GM18520 (cell line): ENCODE results near the gene CSF3R.
"Not testable (repeated sequence)": the region's sequence is repeated elsewhere in the genome, so short reads cannot be mapped to it uniquely, and the experiment has no call there.

Experiments
- ATAC-seq: cut with Tn5 transposase; IDR thresholded peaks from one replicate; pipeline ENCODE4 v1.9.1; 2021; ENCODE audit not compliant: unreplicated experiment

The CSF3R gene

DNA sequence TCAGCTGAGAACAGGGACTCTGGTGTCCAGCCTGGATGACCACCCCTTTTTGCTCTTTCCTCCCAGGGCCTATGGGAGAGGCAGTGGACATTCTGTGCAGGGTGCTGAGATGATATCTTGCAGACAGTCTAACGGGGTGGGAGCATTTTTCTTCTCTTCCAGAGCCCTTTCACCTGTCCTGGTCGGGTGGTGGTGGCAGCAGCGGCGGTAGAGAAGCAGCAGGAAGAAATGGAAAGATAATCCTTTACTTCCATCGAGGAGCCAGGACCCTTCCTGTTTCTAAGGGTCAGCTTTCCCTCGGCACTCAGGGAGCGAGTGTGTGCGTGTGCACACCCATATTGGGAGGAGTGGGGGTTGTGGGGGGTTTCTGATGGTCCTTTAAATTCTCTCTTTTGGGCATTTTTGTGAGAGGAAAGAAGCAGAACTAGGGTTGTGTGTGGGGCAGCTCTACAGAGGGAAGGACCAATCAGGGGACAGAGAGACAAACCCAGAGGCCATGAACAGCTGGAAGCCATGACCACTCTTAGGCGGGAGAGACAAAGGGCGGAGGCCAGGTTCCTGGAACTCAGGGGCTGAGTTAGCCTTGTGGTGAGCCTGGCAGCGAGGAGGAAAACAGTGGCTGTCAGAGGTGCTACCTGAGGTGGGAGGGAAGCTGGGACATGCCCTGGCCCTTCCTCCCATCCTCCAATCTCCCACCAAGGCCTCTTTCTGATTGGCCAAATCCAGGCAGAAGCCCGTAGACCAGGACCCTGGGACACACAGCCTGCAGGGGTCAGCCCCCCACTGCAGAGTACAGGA lies 31.2 kb upstream of the CSF3R start:
- no peak for ATAC-seq

DNA sequence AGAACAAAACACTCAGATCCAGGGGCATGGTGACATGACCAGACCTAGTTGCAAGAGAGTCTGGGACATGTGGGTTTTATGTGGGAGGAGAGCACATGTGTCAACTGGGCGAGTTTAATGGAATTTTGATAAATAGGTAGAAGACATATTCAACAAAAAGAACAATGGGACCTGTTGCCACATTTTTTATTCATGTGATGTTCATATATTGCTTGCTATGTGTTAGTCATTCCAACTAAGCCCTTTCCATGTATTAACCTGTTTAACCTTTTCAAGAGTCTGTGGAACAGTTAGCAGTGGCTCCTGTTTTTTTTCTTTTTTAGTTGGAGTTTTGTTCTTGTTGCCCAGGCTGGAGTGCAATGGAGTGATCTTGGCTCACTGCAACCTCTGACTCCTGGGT lies 30.1 kb upstream of the CSF3R start:
- no peak for ATAC-seq

DNA sequence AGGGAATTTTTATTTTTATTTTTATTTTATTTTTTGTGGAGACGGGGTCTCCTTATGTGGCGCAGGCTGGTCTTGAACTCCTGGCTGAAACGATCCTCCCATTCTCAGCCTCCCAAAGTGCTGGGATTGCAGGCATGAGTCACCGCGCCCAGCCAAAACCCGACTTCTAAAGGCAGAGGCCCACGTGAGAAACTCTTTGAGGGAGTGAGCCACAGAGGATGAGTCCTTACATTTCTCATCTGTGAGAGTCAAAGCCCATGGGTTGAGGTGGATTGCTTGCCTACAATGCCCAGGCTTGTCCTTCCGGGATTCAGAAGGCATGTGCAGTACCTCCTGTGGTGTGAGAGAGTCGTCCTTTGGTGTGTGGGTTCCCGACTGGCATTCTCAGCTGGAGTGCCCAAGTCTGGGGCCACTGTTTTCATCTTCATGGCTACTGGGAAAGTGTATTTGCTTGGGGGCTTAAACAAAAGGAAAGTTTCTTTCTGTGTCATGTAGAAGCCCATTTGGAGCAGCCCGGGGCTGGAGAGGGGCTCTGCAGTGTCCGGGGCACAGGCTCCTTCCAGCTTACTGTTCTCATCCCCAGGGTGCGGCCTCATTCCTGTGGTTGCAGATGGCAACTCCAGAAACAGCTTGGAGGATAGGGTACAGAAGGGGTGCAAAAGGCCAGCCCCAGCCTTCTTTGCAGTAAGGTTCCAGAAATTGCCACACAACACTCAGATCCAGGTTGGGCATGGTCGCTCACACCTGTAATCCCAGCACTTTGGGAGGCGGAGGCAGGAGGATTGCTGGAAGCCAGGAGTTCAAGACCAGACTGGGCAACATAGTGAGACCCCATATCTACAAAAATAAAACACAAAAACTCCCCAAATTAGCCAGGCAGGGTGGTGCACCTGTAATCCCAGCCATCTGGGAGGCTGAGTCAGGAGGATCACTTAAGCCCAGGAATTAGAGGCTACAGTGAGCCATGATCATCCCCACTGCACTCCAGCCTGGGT lies 29.4 kb upstream of the CSF3R start:
- ATAC-seq = no peak

DNA sequence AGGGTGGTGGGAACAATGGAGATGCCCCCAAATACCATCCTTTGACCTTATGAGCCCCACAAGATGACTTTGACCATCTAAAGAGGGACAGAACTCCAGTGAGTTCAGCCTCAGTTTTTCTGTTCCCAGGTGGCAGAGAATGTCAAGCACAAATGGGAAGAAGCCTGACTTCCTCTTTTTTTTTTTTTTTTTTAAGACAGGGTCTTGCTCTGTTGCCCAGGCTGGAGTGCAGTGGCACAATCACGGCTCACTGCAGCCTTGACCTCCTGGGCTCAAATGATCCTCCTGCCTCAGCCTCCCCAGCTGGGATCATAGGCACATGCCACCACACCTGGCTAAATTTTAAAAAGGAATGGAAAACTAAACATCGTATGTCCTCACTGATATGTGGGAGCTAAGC lies 28.5 kb upstream of the CSF3R start:
- not testable (repeated sequence) for ATAC-seq

DNA sequence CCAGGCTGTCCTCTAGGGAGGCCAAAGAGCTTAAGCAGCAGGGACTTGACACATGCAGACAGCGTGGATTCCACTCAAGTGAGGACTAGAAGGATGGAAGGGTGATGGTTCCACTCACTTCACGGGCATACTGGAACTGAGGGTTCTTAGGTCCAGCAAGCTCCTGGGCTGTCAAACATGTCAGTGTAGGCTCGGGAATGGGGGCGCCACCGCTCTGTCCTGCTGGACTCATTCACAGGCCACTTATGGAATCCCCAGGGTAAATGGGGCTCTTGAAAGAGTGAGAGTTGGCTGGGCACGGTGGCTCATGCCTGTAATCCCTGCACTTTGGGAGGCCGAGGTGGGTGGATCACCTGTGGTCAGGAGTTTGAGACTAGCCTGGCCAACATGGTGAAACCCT lies 27.7 kb upstream of the CSF3R start:
- ATAC-seq = no peak

DNA sequence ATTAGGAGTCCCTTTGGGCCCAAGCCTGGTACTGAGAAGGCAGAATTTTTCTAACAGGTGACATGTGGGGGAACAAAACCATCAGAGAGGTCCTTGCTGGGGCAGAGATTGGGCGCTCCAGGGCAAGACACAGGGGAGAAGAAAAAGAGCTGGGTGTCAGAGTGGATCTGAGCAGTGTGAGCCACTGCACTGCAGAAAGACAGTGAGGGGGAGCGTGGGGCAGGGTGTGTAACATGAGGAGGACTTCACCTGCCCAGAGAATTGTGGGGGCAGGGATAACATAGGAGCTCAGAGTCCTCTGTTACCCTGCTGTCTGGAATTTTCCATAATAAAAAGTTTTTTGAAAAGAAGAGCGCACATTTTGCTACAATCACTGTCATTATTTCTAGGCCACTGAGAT lies 25.5 kb upstream of the CSF3R start:
- no peak for ATAC-seq

DNA sequence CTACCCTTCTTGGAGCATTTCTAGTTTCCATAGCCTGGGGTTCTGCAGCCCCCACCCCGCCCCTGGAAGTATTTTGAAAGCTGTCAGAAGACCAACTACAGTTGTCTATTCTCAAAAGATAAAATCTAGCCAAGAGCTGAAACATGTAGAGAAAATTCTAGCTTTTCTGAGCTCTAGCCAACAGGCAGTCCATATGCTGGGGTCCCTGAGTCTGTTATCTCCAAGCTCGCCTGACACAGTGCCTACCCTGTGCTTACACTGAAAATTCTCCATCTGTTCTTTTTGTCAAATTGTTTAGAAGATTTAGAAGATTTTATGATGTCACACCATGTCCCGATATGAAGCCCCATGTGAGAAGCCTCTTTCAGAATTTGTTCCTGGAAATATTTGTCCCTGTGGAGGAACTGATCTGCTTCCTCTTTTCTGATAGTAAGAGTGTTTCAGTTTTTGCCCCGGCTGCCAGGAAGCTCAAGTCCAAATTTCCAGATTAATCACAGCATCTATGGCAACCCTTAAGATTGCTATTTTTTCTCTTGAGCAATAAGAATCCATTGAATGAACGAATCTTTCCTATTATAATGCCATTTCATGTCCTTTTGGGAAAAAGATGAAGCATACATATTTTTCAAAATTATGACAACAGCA lies 23.7 kb upstream of the CSF3R start:
- no peak for ATAC-seq

DNA sequence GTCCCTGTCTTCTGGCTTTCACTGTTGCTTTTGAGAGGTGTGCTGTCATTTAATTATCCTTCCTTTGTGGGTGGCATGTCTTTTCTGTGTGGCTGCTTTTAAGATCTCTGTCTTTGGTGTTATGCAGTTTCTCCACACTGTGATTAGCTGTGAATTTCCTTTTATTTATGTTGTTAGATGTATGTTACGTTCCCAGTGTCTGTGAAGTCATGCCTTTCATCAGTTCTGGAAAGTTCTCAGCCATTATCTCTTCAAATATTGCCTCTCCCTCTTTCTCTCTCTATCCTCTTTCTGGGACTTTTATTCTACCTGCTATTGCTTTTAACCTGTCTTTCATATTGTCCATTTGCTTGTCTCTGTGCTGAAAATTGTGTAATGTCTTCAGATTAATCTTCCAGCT lies 21.0 kb upstream of the CSF3R start:
- no peak for ATAC-seq

DNA sequence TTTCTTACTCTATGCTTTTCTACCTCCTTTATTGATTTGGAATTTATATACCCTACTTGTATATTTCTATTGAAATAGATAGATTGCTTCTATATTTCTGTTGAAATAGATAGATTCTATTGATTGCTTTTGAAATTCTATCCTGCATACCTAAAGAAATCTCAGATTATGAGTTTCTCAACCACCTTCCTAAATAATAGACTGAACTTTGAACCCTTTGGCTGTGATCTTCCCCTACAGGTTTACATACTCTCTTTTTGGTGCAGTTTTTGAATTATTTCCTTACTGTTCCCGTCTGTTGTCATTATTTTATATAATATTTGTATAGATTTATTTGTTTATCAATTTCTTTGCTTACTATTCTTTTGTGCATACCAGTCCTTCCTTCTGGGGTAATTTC lies 20.4 kb upstream of the CSF3R start:
- no peak for ATAC-seq

DNA sequence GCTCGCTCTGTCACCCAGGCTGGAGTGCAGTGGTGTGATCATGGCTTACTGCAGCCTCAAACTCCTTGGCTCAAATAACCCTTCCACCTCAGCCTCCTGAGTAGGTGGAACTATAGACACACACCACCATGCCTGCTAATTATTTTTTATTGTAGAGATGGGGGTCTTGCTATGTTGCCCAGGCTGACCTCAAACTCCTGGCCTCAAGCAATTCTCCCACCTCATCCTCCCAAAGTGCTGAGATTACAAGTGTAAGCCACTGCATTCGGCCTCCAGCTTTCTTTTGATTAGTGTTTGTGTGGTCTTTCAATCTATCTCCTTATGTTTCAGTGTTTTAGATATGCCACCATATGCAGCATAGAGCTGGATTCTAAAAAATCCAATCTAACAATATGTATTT lies 19.9 kb upstream of the CSF3R start:
- no peak for ATAC-seq

DNA sequence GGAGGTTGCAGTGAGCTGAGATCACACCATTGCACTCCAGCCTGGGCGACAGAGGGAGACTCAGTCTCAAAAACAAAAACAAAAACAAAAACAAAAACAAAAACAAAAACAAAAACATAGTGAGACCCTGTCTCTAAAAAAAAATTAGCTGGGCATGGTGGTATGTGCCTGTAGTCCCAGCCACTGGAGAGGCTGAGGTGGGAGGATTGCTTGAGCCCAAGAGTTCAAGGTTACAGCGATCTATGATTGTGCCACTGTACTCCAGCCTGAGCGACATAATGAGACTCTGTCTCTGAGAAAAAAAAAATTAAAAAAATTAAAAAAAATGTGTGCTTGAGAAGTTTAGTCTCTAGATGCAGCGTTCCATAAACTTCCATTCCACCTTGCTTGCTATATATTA lies 19.2 kb upstream of the CSF3R start:
- not testable (repeated sequence) for ATAC-seq

DNA sequence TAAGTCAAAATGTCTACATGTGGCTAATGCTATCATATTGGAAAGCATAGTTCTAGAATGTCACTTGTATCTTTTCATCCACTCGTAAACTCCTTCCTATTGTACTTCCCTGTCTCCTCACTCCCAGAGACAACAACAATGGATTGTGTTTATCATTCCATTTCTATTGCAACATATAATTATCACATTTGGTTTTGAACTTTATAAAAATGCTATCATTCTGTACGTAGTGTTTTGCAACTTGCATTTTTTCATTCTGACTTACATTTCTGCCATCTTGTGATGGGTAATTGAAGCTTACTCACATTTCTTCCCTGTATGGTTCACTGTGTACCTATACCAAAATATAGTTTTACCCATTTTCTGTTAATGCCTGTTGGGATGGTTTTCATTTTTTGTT lies 14.5 kb upstream of the CSF3R start:
- ATAC-seq = no peak

DNA sequence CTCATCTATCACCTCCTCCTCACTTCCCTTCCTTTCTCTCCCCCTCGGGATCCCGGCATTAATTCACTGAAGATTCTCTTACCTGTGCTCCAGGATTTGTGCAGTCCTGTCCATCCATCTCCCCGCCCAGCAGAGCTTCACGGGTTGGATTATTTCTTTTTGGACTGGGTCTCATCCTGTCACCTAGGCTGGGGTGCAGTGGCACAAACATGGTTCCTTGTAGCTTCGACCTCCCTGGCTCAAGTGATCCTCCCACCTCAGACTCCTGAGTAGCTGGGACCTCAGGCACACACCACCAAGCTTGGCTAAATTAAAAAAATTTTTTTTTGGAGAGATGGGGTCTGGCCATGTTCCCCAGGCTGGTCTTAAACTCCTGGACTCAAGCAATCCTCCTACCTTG lies 12.3 kb upstream of the CSF3R start:
- ATAC-seq = no peak

DNA sequence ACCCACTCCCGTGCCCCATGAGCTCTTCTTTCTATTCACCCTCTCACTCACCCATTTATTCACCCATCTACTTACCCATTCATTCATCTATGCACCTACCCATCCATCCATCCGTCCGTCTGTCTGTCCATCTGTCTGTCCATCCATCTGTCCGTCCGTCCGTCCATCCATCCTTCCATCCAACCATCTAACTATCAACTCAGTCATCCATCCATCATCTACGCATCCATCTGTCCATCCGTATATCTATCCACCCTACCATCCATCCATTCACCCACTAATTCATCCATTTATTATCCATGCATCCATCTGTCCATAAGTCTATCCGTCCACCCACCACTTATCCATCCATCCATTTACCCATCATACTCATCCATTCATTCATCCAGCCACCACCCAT lies 10.8 kb upstream of the CSF3R start:
- no peak for ATAC-seq

DNA sequence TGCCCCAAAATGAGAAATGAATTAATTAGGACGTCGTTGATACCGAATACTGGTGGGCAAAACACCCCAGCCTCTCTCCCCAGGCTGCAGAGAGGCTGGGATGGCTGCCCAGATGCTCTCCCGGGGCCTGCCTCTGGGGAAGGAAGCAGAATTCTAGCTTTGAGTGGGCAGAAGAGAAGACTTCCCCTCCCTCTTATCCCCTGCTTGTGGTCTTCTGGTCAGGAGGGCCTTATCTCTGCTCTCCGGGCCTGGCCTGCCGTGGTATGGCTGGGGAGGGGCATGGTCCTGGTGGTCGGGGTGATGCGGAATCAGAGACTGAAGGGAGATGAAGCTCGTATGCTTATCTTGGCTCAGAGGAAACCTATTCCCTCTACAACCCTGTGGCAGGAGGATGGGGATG lies 9.8 kb upstream of the CSF3R start:
- ATAC-seq = no peak

DNA sequence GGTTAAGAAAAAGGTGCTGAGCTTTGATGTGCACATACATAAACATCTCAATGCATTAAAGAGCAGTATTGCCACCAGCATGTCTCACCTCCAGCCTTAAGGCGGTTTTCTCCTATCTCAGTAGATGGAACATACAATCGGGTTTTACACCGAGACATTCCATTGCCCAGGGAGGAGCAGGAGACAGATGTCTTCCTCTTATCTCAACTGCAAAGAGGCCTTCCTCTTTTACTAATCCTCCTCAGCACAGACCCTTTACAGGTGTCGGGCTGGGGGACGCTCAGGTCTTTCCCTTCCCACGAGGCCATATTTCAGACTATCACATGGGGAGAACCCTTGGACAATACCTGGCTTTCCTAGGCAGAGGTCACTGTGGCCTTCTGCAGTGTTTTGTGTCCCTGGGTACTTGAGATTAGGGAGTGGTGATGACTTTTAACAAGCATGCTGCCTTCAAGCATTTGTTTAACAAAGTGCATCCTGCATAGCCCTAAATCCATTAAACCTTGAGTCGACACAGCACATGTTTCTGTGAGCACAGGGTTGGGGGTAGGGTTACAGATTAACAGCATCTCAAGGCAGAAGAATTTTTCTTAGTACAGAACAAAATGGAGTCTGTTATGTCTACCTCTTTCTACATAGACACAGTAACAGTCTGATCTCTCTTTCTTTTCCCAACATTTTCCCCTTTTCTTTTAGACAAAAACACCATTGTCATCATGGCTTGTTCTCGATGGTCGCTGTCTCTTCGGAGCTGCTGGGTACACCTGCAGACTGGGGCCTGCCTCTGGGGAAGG lies 6.7 kb upstream of the CSF3R start:
- ATAC-seq = not testable (repeated sequence)

DNA sequence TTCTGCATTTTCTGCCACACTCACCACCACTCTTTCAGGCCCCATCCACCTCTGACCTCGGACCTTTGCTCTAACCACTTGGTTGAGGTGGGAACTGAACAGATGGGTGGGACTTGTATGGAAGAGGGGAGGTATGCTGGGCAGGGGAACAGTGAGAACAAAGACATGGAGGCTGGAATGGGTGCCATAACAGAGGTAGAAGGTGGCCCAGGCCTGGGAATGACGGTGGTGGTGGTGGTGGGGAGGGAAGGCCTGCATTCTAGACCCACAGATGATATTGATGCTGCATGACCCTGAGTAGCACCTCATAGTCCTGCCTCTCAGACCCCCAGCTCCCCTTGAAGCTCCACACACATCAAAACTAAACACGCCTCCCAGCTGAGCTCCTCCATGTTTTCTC lies 5.2 kb upstream of the CSF3R start:
- ATAC-seq = no peak

DNA sequence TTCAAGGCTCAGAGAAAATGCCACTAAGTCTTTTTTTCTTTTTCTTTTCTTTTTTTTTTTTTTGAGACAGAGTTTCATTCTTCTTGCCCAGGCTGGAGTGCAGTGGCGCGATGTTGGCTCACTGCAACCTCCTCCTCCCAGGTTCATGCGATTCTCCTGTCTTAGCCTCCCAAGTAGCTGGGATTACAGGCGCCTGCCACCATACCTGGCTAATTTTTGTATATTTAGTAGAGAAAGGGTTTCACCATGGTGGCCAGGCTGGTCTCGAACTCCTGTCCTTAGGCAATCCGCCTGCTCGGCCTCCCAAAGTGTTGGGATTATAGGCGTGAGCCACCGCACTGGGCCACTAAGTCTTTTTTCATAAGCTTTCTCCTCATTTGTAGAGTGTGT lies 4.6 kb upstream of the CSF3R start:
- not testable (repeated sequence) for ATAC-seq

DNA sequence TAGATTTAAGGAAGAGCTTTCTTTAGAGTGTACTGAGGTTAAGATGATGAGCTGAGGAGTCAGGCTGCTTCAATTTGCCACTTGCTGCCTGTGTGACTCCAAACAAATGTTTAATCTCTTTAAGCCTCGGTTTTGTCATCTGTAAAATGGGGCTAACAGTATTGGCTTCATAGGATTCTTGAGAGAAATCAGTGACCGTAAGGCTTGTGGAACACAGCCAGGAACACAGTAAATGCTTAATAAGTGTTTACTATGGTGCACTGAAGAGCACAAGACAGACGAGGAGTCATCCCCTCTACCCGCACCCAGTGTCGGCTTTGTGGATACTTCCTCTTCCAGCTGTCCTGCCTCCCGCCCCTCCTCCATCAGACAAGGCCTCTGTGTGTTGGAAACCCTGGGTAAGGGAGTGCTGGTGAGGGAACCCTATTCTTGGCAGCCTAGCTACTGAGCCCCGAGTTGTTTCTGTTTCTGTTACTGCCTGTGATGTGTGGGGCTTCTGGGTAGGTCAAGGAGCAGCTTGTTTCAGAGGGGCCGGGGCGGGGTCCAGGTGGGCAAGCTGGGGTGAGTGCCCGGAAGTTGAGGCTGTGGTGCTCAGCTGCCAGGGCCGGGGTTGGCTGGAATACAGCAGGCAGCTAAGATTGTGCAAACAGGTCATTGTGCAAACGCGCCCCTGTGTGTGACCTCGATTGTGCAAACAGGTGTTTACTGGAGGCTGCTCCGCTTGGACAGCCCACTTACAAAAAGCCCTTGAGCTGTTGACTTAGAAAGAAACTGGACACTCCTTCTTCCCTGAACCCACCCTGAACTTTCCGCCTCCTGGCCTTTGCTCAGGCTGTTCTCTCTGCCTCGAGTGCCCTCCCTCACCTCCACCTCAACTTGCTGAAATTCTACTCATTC lies 4.0 kb upstream of the CSF3R start:
- ATAC-seq = no peak

DNA sequence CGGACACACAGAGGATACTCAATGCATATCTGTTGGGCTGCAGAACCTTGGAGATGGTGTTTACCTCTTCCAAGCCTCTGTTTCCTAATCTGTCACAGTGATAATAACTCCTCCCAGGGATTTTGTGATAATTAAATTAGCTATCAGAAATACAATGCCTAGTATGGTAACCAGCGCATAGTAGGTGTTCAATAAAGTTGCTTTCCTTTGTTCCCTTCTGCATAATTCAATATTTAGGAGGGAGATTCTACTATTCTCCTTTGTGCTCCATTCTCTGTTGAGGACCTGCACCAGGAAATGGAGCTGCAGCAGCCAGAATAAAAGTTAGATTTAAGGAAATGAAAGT lies 3.4 kb upstream of the CSF3R start:
- no peak for ATAC-seq
